ENCODE data around the gene DOCK1. TPM values are rescaled to one million over a fixed set of nuclear protein-coding genes. Genes with fewer than 3 reads are reported as not detected.

Gene DOCK1
- total RNA-seq, 4 donors from 2014 or later, result 41.1 to 62.4 (median 53.2) TPM

DNA sequence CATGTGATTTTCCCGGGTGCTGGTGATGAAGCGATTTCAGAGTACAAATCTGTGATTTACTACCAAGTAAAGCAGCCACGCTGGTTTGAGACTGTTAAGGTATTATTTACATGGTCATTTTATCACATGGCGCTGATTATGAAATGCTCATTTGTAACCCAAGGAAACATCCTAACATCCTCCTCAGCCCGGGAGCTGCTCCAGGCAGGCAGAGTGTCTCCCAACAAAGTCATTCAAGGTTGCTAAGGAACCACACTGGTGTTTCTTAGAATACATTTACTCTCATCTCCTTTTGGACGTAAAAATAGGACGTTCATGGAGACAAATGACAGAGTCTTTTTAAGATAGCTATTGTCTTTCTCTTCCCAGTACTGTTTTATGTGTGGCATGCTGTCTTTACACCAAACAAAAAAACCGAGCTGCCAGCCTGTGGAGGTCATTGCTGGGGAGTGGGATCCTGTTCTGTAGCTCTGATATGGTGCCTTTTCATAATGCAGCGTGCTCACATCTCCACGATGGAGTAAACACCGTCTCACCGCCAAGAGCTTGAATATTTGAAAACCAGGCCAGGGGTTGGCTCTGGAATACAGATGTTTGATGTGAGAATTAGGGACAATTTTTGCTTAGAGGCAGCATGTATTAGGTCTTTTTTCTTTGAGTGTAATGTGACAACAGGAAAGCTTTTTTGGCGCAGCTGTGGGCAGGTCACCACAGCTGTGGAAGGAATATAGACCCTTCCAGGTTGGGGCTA lies 119.6 kb downstream of the DOCK1 start:
- TF ChIP-seq, protein P1, sequence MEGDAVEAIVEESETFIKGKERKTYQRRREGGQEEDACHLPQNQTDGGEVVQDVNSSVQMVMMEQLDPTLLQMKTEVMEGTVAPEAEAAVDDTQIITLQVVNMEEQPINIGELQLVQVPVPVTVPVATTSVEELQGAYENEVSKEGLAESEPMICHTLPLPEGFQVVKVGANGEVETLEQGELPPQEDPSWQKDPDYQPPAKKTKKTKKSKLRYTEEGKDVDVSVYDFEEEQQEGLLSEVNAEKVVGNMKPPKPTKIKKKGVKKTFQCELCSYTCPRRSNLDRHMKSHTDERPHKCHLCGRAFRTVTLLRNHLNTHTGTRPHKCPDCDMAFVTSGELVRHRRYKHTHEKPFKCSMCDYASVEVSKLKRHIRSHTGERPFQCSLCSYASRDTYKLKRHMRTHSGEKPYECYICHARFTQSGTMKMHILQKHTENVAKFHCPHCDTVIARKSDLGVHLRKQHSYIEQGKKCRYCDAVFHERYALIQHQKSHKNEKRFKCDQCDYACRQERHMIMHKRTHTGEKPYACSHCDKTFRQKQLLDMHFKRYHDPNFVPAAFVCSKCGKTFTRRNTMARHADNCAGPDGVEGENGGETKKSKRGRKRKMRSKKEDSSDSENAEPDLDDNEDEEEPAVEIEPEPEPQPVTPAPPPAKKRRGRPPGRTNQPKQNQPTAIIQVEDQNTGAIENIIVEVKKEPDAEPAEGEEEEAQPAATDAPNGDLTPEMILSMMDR (IDR thresholded peaks at IDR 0.05; ENCODE audit: low read depth), result no peak

- TF ChIP-seq, protein P1 (IDR thresholded peaks at IDR 0.05; ENCODE audit: low read depth), result no peak
Measured at GRCh38 chr10:127027786-127028185, 122.6 kb downstream of the DOCK1 start.

DNA sequence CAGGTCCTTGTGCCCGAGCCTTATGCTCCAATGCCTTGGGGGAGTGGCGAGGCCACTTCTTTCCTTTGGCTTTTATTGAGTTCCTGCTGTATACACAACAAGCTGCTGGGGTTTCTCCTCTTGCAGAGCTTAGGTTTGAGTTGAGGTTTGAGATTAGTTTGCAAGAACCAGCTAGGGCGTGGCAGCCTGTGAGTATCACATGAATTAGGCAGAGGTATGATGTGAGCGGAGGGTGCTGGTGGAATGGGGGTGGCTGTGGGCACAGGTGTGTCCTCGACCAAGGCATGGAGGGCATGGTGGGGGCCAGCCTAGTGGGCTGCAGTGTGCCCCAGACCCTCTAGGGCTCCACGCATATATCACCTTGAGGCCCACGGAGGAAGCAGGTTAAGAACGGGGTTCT lies 123.3 kb downstream of the DOCK1 start:
- TF ChIP-seq, protein P1 (IDR thresholded peaks at IDR 0.05; ENCODE audit: low read depth), result no peak

GRCh38 chr10:127029061-127029460 lies 123.8 kb downstream of the DOCK1 start:
- TF ChIP-seq, protein P1 (IDR thresholded peaks at IDR 0.05; ENCODE audit: low read depth), result no peak

- TF ChIP-seq, protein P1 (IDR thresholded peaks at IDR 0.05; ENCODE audit: low read depth), result no peak
Measured at GRCh38 chr10:127033216-127034033, 128.2 kb downstream of the DOCK1 start.

DNA sequence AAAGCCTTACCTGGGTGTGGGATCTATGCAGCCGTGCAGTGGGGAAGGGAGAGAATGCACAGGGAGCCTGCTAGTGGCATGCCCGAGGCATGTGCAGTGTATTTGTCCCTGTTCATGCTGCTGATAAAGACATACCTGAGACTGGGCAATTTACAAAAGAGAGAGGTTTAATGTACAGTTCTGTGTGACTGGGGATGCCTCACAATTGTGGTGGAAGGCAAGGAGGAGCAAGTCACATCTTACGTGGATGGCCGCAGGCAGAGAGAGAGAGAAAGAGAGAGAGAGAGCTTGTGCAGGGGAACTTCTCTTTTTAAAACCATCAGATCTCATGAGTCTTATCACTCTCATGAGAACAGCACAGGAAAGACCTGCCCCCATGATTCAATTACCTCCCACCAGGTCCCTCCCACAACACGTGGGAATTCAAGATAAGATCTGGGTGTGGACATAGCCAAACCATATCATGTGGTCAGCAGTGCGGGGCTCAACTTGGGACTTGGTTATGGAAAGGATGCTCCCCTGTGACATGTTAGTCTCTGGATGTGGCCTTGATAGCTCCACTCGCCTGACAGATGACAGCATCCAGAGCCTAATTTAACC lies 128.9 kb downstream of the DOCK1 start:
- TF ChIP-seq, protein P1 (IDR thresholded peaks at IDR 0.05; ENCODE audit: low read depth), result no peak

DNA sequence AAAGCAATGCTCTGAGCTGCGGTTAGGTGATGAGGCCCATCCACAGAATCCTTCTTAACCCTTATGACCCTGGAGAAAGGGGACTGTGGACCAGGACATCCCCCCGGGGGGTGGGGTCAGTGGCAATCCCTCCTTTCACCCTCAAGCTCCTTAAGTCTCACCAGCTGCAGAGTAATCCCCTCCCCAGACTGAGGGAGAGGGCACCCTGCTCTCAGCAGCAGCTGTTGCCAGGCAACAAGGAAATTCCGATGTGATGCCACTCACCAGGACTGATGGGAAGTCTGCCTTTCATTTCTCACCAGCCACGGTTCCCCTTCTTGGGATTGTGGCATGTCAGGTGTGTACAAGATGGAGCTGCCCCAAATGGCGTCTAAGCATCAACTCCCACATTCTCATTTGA lies 129.6 kb downstream of the DOCK1 start:
- TF ChIP-seq, protein P1 (IDR thresholded peaks at IDR 0.05; ENCODE audit: low read depth), result no peak
